OCI-LY1 (cell line): Measurements from ENCODE around the gene DBNDD1.

Experiments used
- CTCF ChIP-seq: fragments of 200-600 bp; sonication (generic), shearing (Covaris generic); IDR thresholded peaks from 2 replicates; pipeline ENCODE4 v1.5.1; 2017; ENCODE audit warnings: mild to moderate bottlenecking, antibody characterized with exemption, low read length, moderate library complexity, mixed read lengths
- EZH2 ChIP-seq: fragments of 200-600 bp; sonication (generic), shearing (Covaris generic); IDR thresholded peaks from 2 replicates; pipeline ENCODE4 v1.8.0; 2017; ENCODE audit warnings: borderline replicate concordance, mixed run types, mild to moderate bottlenecking, antibody characterized with exemption, low read length, moderate library complexity, mixed read lengths

DNA sequence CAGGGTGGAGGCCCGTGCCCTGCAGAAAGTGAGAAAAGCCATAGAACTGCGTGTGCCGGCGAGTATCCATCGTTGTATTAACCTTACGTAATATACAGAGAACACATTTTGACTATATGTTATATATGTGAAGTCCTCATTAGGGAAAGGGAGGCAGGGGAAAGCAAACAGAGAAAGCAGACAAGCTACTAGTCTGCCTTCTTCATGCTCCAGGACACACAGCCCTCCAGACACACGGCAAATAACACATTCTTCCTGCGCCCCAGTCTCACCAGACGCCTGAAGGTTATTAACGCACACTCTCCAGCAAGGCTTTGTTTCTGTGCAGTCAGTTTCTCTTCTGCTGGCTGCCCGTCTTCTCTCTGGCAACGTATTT is 29.1 kb upstream of the DBNDD1 start:
- TF ChIP-seq CTCF (no peak), EZH2 (no peak)
